ENCODE data around the gene FOXD1.
"Not testable (repeated sequence)": the region's sequence is repeated elsewhere in the genome, so short reads cannot be mapped to it uniquely, and the experiment has no call there.

The FOXD1 gene

DNA sequence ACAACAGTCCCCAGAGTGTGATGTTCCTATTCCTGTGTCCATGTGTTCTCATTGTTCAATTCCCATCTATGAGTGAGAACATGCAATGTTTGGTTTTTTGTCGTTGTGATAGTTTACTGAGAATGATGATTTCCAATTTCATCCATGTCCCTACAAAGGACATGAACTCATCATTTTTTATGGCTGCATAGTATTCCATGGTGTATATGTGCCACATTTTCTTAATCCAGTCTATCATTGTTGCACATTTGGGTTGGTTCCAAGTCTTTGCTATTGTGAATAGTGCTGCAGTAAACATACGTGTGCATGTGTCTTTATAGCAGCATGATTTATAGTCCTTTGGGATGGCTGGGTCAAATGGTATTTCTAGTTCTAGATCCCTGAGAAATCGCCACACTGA is 20.1 kb upstream of the FOXD1 start:
- H3K9me3 ChIP-seq (ENCODE audit: control insufficient read depth, insufficient read depth, low read length); H3K27me3 ChIP-seq (ENCODE audit: control insufficient read depth, insufficient read depth, low read length); H3K4me1 ChIP-seq (ENCODE audit: control insufficient read depth, insufficient read depth, low read length); H3K4me3 ChIP-seq (ENCODE audit: low read length); H3K36me3 ChIP-seq (ENCODE audit: control insufficient read depth, insufficient read depth, low read length); DNase-seq (ENCODE audit: low read depth, low spot score); H3K27ac ChIP-seq (ENCODE audit: low read length): not testable (repeated sequence)
- no CpG with 5 or more reads among the region's 3 CpGs for WGBS (ENCODE audit: insufficient coverage, insufficient read length)

GRCh38 chr5:73464016-73464745 is 15.6 kb upstream of the FOXD1 start:
- Histone ChIP-seq H3K4me3 (ENCODE audit: low read length) (no peak overlapping the region), H3K27me3 (ENCODE audit: control insufficient read depth, insufficient read depth, low read length) (no peaks in the 10 kb centered on the region), H3K9me3 (ENCODE audit: control insufficient read depth, insufficient read depth, low read length) (no peaks in the 10 kb centered on the region), H3K4me1 (ENCODE audit: control insufficient read depth, insufficient read depth, low read length) (peaks cover 3% of the 10 kb centered on the region; the same call in 1 of the 2 replicates), H3K27ac (ENCODE audit: low read length) (no peak overlapping the region), H3K36me3 (ENCODE audit: control insufficient read depth, insufficient read depth, low read length) (no peaks in the 10 kb centered on the region)
- WGBS (ENCODE audit: insufficient coverage, insufficient read length), result no CpG with 5 or more reads among the region's 7 CpGs
- DNase-seq (ENCODE audit: low read depth, low spot score), result no peak

DNA sequence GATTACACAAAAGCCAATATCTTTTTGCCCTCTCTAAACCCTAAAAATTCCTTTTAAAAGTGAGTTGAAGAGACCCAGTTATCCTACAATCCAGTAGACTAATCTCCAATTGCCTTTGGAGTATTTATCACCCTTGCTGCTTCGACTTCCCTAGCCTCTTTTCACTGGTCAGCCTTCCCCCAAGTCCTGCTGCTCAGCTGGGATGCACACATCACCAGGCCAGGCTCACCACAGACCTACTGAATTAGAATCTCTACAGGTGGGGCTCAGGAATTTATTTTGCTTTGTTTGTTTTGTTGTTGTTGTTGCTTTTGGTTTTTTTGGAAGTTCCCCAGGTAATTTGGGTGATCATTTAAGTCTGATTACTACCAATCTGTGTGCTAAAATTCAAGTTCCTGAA is 11.6 kb upstream of the FOXD1 start:
- H3K4me1 ChIP-seq (ENCODE audit: control insufficient read depth, insufficient read depth, low read length), result peaks cover 2% of the 10 kb centered on the region; the same call in 1 of the 2 replicates
- no CpG with 5 or more reads among the region's 1 CpG for WGBS (ENCODE audit: insufficient coverage, insufficient read length)
- H3K9me3 ChIP-seq (ENCODE audit: control insufficient read depth, insufficient read depth, low read length), result no peaks in the 10 kb centered on the region
- no peak overlapping the region for H3K27ac ChIP-seq (ENCODE audit: low read length)
- no peak for DNase-seq (ENCODE audit: low read depth, low spot score)
- H3K27me3 ChIP-seq (ENCODE audit: control insufficient read depth, insufficient read depth, low read length), result no peaks in the 10 kb centered on the region
- no peaks in the 10 kb centered on the region for H3K36me3 ChIP-seq (ENCODE audit: control insufficient read depth, insufficient read depth, low read length)
- no peak overlapping the region for H3K4me3 ChIP-seq (ENCODE audit: low read length)

GRCh38 chr5:73459366-73459765 is 10.8 kb upstream of the FOXD1 start:
- Histone ChIP-seq H3K36me3 (ENCODE audit: control insufficient read depth, insufficient read depth, low read length) (no peaks in the 10 kb centered on the region; the same call in 1 of the 2 replicates), H3K4me1 (ENCODE audit: control insufficient read depth, insufficient read depth, low read length) (peaks cover 2% of the 10 kb centered on the region; the same call in 1 of the 2 replicates), H3K27me3 (ENCODE audit: control insufficient read depth, insufficient read depth, low read length) (no peaks in the 10 kb centered on the region), H3K27ac (ENCODE audit: low read length) (no peak overlapping the region), H3K4me3 (ENCODE audit: low read length) (no peak overlapping the region), H3K9me3 (ENCODE audit: control insufficient read depth, insufficient read depth, low read length) (no peaks in the 10 kb centered on the region)
- no CpG with 5 or more reads among the region's 1 CpG for WGBS (ENCODE audit: insufficient coverage, insufficient read length)
- DNase-seq (ENCODE audit: low read depth, low spot score), result no peak

DNA sequence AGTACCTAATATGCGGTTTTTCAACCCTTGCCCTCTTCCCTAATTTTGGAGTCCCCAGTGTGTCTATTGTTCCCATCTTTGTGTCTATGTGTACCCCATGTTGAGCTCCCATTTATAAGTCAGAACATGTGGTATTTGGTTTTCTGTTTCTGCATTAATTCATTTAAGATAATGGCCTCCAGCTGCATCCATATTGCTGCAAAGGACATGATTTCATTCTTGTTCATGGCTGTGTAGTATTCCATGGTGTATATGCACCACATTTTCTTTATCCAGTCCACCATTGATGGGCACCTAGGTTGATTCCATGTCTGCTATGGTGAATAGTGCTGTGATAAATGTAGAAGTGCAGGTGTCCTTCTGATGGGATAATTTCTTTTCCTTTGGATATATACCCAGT is 7.9 kb upstream of the FOXD1 start:
- not testable (repeated sequence) for DNase-seq (ENCODE audit: low read depth, low spot score); H3K27ac ChIP-seq (ENCODE audit: low read length); H3K9me3 ChIP-seq (ENCODE audit: control insufficient read depth, insufficient read depth, low read length); H3K4me3 ChIP-seq (ENCODE audit: low read length); H3K36me3 ChIP-seq (ENCODE audit: control insufficient read depth, insufficient read depth, low read length); H3K4me1 ChIP-seq (ENCODE audit: control insufficient read depth, insufficient read depth, low read length)
- WGBS (ENCODE audit: insufficient coverage, insufficient read length), result no CpG with 5 or more reads among the region's 1 CpG
- peaks cover 19% of the 10 kb centered on the region for H3K27me3 ChIP-seq (ENCODE audit: control insufficient read depth, insufficient read depth, low read length)

GRCh38 chr5:73454379-73455036 is 5.9 kb upstream of the FOXD1 start:
- Histone ChIP-seq H3K36me3 (ENCODE audit: control insufficient read depth, insufficient read depth, low read length) (no peaks in the 10 kb centered on the region; the same call in 1 of the 2 replicates), H3K9me3 (ENCODE audit: control insufficient read depth, insufficient read depth, low read length) (no peaks in the 10 kb centered on the region), H3K27ac (ENCODE audit: low read length) (no peak overlapping the region), H3K4me3 (ENCODE audit: low read length) (no peak overlapping the region), H3K4me1 (ENCODE audit: control insufficient read depth, insufficient read depth, low read length) (peaks cover 3% of the 10 kb centered on the region; the same call in 1 of the 2 replicates), H3K27me3 (ENCODE audit: control insufficient read depth, insufficient read depth, low read length) (peaks cover 33% of the 10 kb centered on the region)
- DNase-seq (ENCODE audit: low read depth, low spot score), result peak; percentile 88
- WGBS (ENCODE audit: insufficient coverage, insufficient read length), result no CpG with 5 or more reads among the region's 6 CpGs

- 100% methylated on average over 1 of the region's 6 CpGs for WGBS (ENCODE audit: insufficient coverage, insufficient read length)
- DNase-seq (ENCODE audit: low read depth, low spot score), result no peak
- Histone ChIP-seq H3K4me3 (ENCODE audit: low read length) (no peak overlapping the region), H3K9me3 (ENCODE audit: control insufficient read depth, insufficient read depth, low read length) (no peaks in the 10 kb centered on the region), H3K27ac (ENCODE audit: low read length) (no peak overlapping the region), H3K27me3 (ENCODE audit: control insufficient read depth, insufficient read depth, low read length) (peaks cover 45% of the 10 kb centered on the region), H3K36me3 (ENCODE audit: control insufficient read depth, insufficient read depth, low read length) (no peaks in the 10 kb centered on the region; the same call in 1 of the 2 replicates), H3K4me1 (ENCODE audit: control insufficient read depth, insufficient read depth, low read length) (peaks cover 3% of the 10 kb centered on the region)
These were observed 3.6 kb upstream of the FOXD1 start for GRCh38 chr5:73452215-73452614.

- H3K27me3 ChIP-seq (ENCODE audit: control insufficient read depth, insufficient read depth, low read length), result peaks cover 49% of the 10 kb centered on the region
- no CpG with 5 or more reads among the region's 70 CpGs for WGBS (ENCODE audit: insufficient coverage, insufficient read length)
- no peak overlapping the region for H3K27ac ChIP-seq (ENCODE audit: low read length)
- no peaks in the 10 kb centered on the region; the same call in 1 of the 2 replicates for H3K36me3 ChIP-seq (ENCODE audit: control insufficient read depth, insufficient read depth, low read length)
- H3K4me1 ChIP-seq (ENCODE audit: control insufficient read depth, insufficient read depth, low read length), result peaks cover 3% of the 10 kb centered on the region
- peak overlapping the region; percentile 43; the same call in 1 of the 2 replicates for H3K4me3 ChIP-seq (ENCODE audit: low read length)
- no peaks in the 10 kb centered on the region for H3K9me3 ChIP-seq (ENCODE audit: control insufficient read depth, insufficient read depth, low read length)
- DNase-seq (ENCODE audit: low read depth, low spot score), result no peak
These were observed 2.9 kb upstream of the FOXD1 start for GRCh38 chr5:73451224-73452130.

DNA sequence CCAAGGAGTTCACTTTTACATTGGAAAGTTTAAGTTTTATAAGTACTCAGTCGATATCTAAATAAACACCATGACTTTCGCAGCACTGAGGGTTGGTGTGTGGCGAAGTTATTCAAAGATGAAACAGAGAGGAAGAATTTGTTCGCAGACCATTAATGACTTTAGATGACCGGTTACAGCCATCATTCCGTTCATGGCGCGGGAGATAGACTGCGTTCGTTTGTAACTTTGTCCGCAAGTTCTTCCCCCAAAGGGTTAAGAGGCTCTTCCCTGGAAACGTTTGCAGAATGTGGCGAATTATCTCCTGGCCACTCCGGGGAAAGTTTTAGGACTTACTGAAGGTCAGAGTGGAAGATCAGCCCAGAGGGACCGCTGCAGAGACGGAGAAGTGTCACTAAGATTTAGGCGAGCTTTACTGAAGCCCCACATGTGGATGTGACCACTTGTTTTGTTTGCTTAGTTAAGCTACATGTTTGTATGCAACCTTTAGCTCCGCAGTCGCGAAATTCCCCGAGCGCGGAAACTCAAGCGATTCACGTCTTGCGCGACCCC is 2.2 kb upstream of the FOXD1 start:
- WGBS (ENCODE audit: insufficient coverage, insufficient read length), result no CpG with 5 or more reads among the region's 27 CpGs
- H3K36me3 ChIP-seq (ENCODE audit: control insufficient read depth, insufficient read depth, low read length), result no peaks in the 10 kb centered on the region; the same call in 1 of the 2 replicates

DNA sequence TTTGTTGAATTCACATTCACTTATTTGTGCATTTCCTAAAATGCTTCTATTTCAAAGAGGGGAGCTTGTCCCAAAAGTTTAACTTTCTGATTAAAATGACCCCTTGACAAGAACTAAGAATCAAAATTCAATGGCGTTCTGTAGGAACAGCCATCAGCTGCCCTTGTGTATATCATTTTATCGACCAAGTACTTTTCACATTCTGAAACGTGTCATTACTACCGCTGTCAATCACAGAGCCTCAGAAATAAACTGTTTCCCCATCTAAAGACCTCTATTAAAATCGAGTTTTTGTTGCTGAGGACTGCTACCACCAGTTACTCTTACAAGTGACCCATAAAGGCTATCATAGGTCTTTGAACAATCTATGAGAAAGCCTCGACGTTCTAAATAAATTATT is 1.6 kb upstream of the FOXD1 start:
- Histone ChIP-seq H3K27ac (ENCODE audit: low read length) (no peak overlapping the region), H3K27me3 (ENCODE audit: control insufficient read depth, insufficient read depth, low read length) (peaks cover 56% of the 10 kb centered on the region), H3K9me3 (ENCODE audit: control insufficient read depth, insufficient read depth, low read length) (no peaks in the 10 kb centered on the region), H3K36me3 (ENCODE audit: control insufficient read depth, insufficient read depth, low read length) (no peaks in the 10 kb centered on the region; the same call in 1 of the 2 replicates), H3K4me3 (ENCODE audit: low read length) (no peak overlapping the region), H3K4me1 (ENCODE audit: control insufficient read depth, insufficient read depth, low read length) (peaks cover 3% of the 10 kb centered on the region)
- DNase-seq (ENCODE audit: low read depth, low spot score), result no peak
- no CpG with 5 or more reads among the region's 7 CpGs for WGBS (ENCODE audit: insufficient coverage, insufficient read length)

More for the DNA sequence above, 2.2 kb upstream of the FOXD1 start:
- Histone ChIP-seq H3K27me3 (ENCODE audit: control insufficient read depth, insufficient read depth, low read length) (peaks cover 53% of the 10 kb centered on the region), H3K9me3 (ENCODE audit: control insufficient read depth, insufficient read depth, low read length) (no peaks in the 10 kb centered on the region), H3K4me1 (ENCODE audit: control insufficient read depth, insufficient read depth, low read length) (peaks cover 3% of the 10 kb centered on the region), H3K4me3 (ENCODE audit: low read length) (peak overlapping the region; percentile 43; the same call in 1 of the 2 replicates), H3K27ac (ENCODE audit: low read length) (no peak overlapping the region)
- no peak for DNase-seq (ENCODE audit: low read depth, low spot score)
